Embryonic facial prominence (tissue), 1 donor: ENCODE measurements around the gene BTN3A1.
"Not testable (repeated sequence)": the region's sequence is repeated elsewhere in the genome, so short reads cannot be mapped to it uniquely, and the experiment has no call there.

Experiments
- DNase-seq: peaks from one replicate; pipeline ENCODE4 v3.0.0-alpha.2; 2016; ENCODE audit errors: extremely low spot score

The BTN3A1 gene

GRCh38 chr6:26401987-26402658, at the start of gene BTN3A1:
Gene BTN3A1, plus strand, starts transcription at chr6:26402275. Its CDS starts 3,289 bp downstream, at chr6:26405564.
- DNase-seq, result peak; percentile 59

GRCh38 chr6:26352315-26352714, 49.8 kb upstream of the BTN3A1 start:
- DNase-seq, result no peak

GRCh38 chr6:26354162-26354561, 47.9 kb upstream of the BTN3A1 start:
- DNase-seq, result no peak

- DNase-seq, result no peak
Measured at GRCh38 chr6:26355366-26355765, 46.7 kb upstream of the BTN3A1 start.

- DNase-seq, result not testable (repeated sequence)
Measured at GRCh38 chr6:26357543-26357942, 44.5 kb upstream of the BTN3A1 start.

- DNase-seq, result no peak
Measured at GRCh38 chr6:26358511-26358981, 43.5 kb upstream of the BTN3A1 start.

- no peak for DNase-seq
Measured at GRCh38 chr6:26359765-26360164, 42.3 kb upstream of the BTN3A1 start.

- no peak for DNase-seq
Measured at GRCh38 chr6:26360451-26361416, 41.3 kb upstream of the BTN3A1 start.

GRCh38 chr6:26361544-26361943, 40.5 kb upstream of the BTN3A1 start:
- DNase-seq, result no peak

GRCh38 chr6:26362093-26362835, 39.8 kb upstream of the BTN3A1 start:
- DNase-seq, result no peak

GRCh38 chr6:26362836-26363220, 39.2 kb upstream of the BTN3A1 start:
- DNase-seq, result no peak

- DNase-seq, result no peak
Measured at GRCh38 chr6:26363882-26364701, 38.0 kb upstream of the BTN3A1 start.

- DNase-seq, result no peak
Measured at GRCh38 chr6:26365633-26365995, 36.5 kb upstream of the BTN3A1 start.

GRCh38 chr6:26366504-26366903, 35.6 kb upstream of the BTN3A1 start:
- DNase-seq, result no peak

- DNase-seq, result no peak
Measured at GRCh38 chr6:26367114-26367513, 35.0 kb upstream of the BTN3A1 start.

- not testable (repeated sequence) for DNase-seq
Measured at GRCh38 chr6:26371813-26372212, 30.3 kb upstream of the BTN3A1 start.

GRCh38 chr6:26372308-26373144, 29.5 kb upstream of the BTN3A1 start:
- no peak for DNase-seq

- no peak for DNase-seq
Measured at GRCh38 chr6:26375270-26375669, 26.8 kb upstream of the BTN3A1 start.

GRCh38 chr6:26377719-26378118, 24.4 kb upstream of the BTN3A1 start:
- no peak for DNase-seq

GRCh38 chr6:26378143-26378542, 23.9 kb upstream of the BTN3A1 start:
- not testable (repeated sequence) for DNase-seq
